GM18861 (cell line): Measurements from ENCODE around the gene PLCG2.

Experiments used
- ATAC-seq: cut with Tn5 transposase; IDR thresholded peaks from one replicate; pipeline ENCODE4 v1.9.1; 2021; ENCODE audit not compliant: unreplicated experiment

The PLCG2 gene

GRCh38 chr16:81838794-81839193 lies 59.7 kb downstream of the PLCG2 start:
- peak; percentile 46 for ATAC-seq

DNA sequence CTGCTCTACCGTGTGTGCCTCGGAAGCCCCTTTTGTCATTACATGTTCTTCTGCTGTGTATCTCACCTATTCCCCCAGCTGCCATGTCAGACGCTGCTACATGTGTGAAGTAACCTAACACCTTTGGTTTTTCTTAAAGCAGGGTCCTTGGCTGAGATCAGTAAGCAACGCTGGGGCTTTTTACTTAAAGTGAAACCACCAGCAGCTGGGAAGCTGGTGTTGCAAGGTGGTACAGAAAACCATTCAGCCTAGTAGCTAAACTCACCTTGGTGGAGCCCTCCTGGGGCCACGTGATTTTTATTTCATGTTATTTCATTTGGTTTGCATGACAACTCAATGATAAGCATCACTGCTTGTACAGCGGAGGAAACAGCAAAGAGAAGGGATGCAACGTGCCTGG lies 62.6 kb downstream of the PLCG2 start:
- ATAC-seq, result peak; percentile 58

DNA sequence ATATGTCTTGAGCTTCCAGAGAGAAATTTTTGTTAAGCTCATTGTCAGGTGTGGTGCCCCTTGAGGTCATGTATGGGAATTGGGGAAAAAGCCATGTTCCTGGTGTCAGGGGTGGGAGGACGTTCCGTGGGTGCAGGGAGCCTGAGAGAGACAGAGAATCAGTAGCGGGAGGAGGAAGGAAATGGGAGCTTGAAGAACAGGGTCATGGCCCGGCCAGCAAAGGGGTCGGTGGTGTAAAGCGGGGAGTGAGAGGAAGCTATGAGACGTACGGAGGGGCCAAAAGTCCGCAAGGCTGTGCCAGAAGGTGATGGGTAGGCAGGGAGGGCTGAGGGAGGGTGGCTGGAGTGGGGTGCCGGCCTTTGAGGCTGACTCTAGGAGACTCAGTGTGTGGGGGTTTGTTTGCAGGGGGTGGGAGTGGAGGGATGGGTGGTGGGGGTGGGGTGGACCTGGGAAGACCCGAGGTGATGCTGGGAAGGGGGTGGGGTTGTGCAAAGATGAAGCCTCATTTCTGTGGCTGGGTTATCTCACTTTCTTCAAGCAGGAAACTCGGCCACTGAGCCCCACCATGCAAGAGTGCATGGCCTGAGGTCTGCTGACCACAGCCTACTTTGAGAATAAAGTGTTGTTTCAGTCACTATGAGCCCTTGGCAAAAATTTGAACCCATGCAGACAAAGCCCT lies 63.6 kb downstream of the PLCG2 start:
- no peak for ATAC-seq

DNA sequence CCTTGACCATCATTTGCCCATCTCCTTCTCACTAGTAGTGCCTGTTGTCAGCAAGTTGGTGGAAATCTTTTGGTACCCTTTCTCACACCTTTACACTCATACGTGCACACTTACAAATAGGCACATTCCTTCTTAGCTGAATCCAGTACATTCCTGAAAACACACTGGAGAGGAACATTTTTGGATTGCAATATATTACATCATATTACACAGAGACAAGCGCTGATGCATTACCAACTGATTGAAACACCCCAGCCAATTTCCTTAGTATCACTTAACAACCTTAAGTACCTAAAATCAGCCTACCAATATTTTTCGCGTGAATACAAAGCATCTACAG lies 64.1 kb downstream of the PLCG2 start:
- no peak for ATAC-seq

DNA sequence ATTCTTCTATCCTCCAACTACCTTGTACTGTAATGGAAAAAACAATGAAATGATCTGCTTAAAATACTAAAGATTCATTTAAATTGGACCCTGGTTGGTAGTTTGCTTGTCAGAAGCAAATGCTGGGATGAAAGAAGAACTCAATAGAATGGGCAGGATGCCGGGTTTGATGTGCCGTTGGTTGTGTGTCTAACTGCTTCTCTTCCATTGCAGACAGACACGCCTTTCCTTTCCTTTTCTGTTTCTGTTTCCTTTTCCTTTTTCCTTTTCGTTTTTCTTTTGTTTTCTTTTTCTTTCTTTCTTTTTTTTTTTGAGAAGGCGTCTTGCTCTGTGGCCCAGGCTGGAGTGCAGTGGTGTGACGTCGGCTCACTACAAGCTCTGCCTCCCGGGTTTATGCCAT lies 64.6 kb downstream of the PLCG2 start:
- ATAC-seq, result no peak

DNA sequence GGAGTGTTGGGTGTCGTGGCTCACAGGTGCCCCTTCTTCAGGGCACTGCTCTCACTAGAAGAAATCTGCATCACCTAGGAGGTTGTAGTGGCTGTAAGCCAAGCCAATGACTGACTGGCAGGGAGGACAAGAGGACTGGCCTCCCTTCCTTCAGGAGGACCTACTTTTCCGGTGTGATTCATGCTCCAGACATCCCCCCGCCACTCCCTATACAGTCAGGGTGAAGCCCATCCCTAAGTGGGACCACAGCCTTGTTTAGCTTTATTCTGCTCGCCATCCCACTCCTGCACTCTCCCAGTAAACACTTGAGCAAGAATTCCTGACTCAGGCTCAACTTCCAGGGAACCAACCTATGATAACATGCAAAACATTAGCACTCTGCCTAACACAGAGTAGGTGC lies 67.0 kb downstream of the PLCG2 start:
- no peak for ATAC-seq

DNA sequence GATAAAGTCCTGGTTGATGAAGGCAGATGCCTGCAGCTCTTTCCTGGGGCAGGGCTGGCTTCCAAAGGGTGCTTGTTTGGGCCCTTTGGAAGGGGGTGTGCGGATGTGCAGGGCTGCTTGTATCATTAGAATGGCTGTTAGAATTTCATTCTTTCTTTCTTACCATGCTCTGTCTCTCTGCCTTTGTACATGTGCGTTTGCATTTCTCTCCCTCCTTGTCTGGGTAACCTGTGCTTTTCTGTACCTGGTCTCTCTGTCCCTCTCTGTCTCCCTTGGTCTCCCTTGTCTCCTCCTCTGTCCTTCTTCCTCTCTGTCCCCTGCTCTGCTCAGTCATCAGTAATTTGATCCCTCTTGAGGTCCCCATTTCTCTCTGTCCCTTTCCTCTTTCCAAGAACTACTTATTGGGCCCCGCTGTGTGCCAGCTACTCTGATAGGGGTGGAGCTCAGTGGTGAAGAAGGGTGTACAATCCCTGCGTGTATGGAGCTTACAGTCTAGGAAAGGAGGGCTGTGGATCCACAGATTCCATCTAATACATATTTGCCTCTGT lies 69.3 kb downstream of the PLCG2 start:
- no peak for ATAC-seq

GRCh38 chr16:81850197-81850944 lies 71.3 kb downstream of the PLCG2 start:
- ATAC-seq, result no peak

- ATAC-seq, result no peak
Measured at GRCh38 chr16:81852347-81852746, 73.3 kb downstream of the PLCG2 start.

DNA sequence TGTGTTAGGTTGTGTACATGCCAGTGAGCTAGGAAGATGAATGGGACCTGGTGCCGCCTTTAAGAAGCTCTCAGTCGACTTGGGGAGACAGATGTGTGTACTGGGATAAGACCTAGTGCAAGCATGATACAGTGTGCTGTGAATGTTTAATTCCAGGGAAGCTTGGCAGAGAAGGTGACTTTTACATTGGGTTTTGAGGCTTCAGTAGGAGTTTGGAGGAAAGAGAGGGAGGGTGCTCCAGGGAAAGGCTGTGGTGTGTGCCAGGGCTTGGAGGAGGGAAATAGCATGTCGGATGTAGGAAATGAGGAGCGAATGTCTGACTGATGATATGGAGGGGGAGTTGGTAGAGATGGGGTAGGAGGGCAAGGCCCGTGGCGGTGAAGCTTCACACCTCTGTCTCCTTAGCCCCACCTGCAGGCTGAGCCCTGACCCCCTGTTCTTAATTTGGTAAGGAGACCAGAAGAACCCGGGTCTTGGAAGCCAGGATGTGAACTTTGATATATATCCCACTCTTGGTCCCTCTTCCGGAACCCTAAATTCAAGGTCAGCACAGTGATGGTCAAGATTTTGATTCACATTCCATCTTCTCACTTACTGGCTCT lies 76.6 kb downstream of the PLCG2 start:
- no peak for ATAC-seq

DNA sequence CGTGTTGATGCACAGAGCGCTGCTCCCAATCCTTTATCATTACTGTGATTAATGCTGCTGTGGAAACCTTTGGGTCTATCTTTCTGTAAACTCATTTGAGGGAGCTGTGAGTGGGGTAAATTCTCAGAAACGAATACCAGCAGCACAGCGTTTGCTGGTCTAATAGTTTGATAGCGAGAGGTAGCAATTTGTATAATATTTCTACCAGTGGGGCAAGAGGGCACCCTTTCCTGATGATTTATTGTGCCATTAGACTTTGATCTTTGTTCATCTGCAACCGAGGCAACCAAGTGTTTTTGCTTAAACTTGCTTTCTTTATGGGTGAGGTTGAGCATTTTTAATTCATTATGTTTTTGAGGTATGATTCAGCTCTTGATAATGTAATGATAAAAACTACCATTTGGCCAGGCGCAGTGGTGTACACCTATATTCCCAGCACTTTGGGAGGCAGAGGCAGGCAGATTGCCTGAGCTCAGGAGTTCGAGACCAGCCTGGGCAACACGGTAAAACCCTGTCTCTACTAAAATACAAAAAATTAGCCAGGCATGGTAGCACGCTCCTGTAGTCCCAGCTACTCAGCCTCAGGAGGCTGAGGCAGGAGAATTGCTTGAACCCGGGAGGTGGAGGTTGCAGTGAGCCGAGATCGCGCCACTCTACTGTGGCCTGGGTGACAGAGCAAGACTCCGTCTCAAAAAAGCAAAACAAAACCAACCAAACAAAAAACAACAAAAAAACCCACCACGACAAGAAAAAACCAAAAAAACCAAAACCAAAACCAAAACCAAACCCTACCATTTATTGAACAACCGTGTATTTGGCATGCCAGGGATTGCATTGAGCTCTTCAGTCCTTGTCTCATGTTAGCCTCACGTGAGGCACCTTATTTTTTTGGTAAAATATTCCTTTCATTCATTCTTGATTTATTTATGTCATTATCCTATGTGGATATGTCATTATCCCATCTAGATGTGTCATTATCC lies 81.5 kb downstream of the PLCG2 start:
- no peak for ATAC-seq

GRCh38 chr16:81861503-81861902 lies 82.4 kb downstream of the PLCG2 start:
- ATAC-seq, result no peak

DNA sequence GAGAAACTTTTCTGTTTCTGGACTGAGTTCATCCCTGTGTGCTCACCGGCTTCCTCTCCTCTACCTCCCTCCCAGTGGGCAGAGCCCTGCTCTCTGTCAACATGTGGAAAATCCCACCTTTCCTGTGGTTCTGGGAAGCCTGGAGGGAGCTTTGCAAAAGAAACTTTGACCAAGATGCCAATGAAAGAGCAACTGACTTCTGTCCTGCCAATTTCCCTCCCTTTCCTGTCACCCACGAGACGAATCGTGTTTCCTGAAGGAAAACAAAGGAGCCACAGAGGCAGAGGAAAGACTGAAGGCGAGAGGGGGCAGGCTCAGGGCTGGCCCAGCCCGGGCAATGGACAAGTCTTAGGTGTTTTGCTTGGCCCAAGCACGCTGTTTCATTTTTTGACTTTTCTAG lies 82.8 kb downstream of the PLCG2 start:
- no peak for ATAC-seq

GRCh38 chr16:81863630-81864352 lies 84.7 kb downstream of the PLCG2 start:
- peak; percentile 59 for ATAC-seq

DNA sequence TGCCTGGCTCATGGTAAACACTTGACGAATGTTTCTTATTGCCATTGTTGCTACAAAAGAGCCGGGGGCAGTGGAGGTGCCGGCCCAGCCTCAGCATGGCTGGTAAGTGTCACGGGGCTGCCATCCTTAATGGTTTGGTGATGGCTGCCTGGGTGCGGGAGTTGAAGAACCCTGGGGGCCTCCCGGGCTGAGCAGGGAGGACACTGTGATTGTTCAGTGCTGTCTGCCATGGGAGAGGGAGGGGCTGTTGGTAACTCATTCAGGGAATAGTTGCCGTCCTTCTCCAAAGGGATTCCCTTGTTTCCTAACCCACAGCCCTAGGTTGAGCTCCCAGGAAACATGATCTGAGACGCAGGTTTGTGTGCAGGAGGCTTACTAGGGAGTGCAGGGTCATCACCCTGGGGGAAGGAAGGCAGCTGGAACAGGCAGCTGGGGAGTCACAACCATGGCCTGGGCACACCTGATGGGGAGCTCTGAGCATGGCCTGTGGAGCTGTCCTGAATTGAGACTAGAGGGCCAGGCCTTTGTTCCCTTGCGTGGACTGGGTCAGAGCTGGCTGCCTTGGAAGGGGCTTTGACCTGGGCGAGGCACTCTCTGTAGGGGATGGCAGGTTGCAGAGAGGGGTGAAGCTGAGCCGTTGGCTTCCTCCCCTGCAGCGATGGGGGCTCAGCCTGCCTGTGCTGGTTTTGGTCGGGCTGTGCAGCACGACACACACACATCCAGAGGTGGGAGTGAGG lies 85.7 kb downstream of the PLCG2 start:
- ATAC-seq, result no peak

DNA sequence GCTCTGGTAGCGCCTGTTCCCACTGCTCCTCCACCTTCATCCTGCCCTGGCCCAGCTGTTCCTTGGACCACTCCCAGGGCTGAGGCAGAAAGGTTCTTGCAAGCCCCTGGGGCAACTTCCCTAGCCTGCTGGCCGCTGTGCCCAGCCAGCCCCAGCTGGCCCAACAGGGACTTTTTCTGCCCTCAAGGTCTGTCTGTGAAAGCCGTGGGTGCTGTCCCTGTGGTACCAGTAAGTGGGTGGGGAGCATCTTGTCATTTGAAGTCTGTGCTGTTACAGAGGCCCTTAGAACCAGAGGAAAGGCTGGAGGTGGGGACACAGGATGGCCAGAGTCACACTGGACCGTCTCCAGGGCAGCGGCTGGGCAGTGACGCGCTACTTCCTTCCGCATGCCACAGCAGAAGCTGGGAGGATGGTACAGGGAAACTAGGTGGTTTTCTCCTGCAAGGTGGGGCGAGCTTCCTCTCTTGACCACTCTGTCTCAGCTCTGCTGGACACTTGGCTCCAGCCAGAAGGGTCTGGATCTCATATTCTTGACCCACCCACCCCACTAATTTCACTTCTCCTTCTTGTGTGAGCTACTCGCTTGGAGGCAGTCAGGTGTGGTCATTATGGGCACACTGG lies 87.8 kb downstream of the PLCG2 start:
- ATAC-seq, result no peak

DNA sequence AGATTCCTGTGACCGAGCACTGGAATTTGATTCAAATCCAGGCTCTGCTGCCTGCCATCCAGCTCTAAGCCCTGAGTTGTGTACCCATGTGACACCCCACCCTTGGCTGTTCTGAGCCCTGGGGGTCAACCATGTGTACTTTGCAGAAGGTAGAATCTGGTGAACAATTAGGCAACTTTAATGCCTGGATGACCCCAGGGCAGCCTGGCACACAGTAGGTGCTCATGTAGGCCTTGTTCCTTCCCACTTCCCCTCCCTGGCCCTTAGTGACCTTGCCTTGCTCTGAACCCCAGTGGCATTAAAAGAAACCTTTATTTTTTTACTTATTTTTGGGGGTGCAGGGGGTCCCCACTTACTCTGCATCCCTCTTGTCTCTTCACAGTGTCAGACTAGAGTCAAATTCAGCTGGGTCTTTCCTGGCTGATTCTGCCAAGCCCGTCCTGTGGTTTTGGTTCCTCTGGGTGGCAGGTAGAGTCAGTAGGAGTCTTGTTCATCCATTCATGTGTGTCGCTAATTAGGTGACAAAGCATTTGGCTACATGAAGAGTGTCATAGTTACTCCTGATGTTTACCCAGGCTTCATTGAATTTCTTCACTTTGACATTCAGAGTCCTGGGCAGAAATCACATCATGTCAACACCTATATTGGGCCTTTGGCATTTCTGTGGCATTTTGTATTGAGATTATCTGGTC lies 89.1 kb downstream of the PLCG2 start:
- ATAC-seq, result no peak

- no peak for ATAC-seq
Measured at GRCh38 chr16:81869326-81869725, 90.2 kb downstream of the PLCG2 start.

DNA sequence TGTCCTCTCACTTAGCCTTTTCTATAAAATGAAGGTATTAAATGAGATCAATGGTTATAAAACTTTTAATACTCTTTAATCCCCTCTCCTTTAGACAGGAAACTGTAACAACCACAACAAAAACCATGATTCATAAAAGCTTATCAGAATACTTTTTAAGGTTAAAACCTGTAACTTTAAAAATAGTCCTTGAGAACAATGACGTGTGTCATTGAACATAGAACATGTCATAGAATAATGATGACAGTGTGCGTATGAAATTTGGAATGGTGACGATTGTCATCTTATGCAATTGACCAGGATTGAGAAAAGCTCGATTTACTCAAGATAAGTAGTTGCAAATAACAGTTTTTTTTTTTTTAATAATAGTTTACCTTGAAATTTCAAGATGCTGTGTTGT lies 94.1 kb downstream of the PLCG2 start:
- no peak for ATAC-seq
